ENCODE measurements around the gene RNF150.

The RNF150 gene

GRCh38 chr4:141078871-141079270 is 54.4 kb downstream of the RNF150 start:
- TF ChIP-seq CTCF (conservative IDR thresholded peaks at IDR 0.05; ENCODE audit: low read length), result no peak
- no peak overlapping the region for H3K4me3 ChIP-seq (ENCODE audit: low read length)
- DNase-seq (ENCODE audit: low read depth), result peak; percentile 51

GRCh38 chr4:141077611-141078225 is 55.6 kb downstream of the RNF150 start:
- no peak for TF ChIP-seq CTCF (conservative IDR thresholded peaks at IDR 0.05; ENCODE audit: low read length)
- H3K4me3 ChIP-seq (ENCODE audit: low read length), result no peak overlapping the region
- no peak for DNase-seq (ENCODE audit: low read depth)

GRCh38 chr4:141075553-141075952 is 57.7 kb downstream of the RNF150 start:
- no peak overlapping the region for H3K4me3 ChIP-seq (ENCODE audit: low read length)
- DNase-seq (ENCODE audit: low read depth), result no peak
- no peak for TF ChIP-seq CTCF (conservative IDR thresholded peaks at IDR 0.05; ENCODE audit: low read length)

- TF ChIP-seq CTCF (conservative IDR thresholded peaks at IDR 0.05; ENCODE audit: low read length), result no peak
- no peak overlapping the region for H3K4me3 ChIP-seq (ENCODE audit: low read length)
- DNase-seq (ENCODE audit: low read depth), result peak; percentile 67
These were observed 59.0 kb downstream of the RNF150 start for GRCh38 chr4:141074098-141074878.

- TF ChIP-seq CTCF (conservative IDR thresholded peaks at IDR 0.05; ENCODE audit: low read length), result no peak
- DNase-seq (ENCODE audit: low read depth), result no peak
- H3K4me3 ChIP-seq (ENCODE audit: low read length), result no peak overlapping the region
These were observed 66.6 kb downstream of the RNF150 start for GRCh38 chr4:141066690-141067089.

GRCh38 chr4:141065872-141066271 is 67.4 kb downstream of the RNF150 start:
- TF ChIP-seq CTCF (conservative IDR thresholded peaks at IDR 0.05; ENCODE audit: low read length), result no peak
- DNase-seq (ENCODE audit: low read depth), result no peak

GRCh38 chr4:141062651-141063050 is 70.6 kb downstream of the RNF150 start:
- TF ChIP-seq CTCF (conservative IDR thresholded peaks at IDR 0.05; ENCODE audit: low read length), result no peak
- DNase-seq (ENCODE audit: low read depth), result no peak
- no peak overlapping the region for H3K4me3 ChIP-seq (ENCODE audit: low read length)

More at GRCh38 chr4:141065872-141066271, 67.4 kb downstream of the RNF150 start:
- H3K4me3 ChIP-seq (ENCODE audit: low read length), result no peak overlapping the region

All from AG10803 (cell line).